SK-N-SH (cell line): Measurements from ENCODE around the gene GRIK3.

Experiments
- POLR2AphosphoS5 ChIP-seq: IDR thresholded peaks from 2 replicates; pipeline ENCODE4 v1.6.1; 2012; ENCODE audit warnings: low read depth, low read length
- RFX5 ChIP-seq: IDR thresholded peaks from 2 replicates; pipeline ENCODE4 v1.6.1; 2012; ENCODE audit warnings: mild to moderate bottlenecking, improper control_type of control experiment, low read length
- TF ChIP-seq, protein P1 (sequence below): fragments of 200-600 bp; sonication (generic); IDR thresholded peaks from 2 replicates; pipeline ENCODE4 v1.6.1; 2017; ENCODE audit warnings: antibody characterized with exemption, mild to moderate bottlenecking, moderate library complexity
- TF ChIP-seq, protein P2 (sequence below): fragments of 150-350 bp; IDR thresholded peaks from 2 replicates; pipeline ENCODE4 v1.6.1; 2017; ENCODE audit warnings: antibody characterized with exemption, low read length, low read depth, borderline replicate concordance

DNA sequence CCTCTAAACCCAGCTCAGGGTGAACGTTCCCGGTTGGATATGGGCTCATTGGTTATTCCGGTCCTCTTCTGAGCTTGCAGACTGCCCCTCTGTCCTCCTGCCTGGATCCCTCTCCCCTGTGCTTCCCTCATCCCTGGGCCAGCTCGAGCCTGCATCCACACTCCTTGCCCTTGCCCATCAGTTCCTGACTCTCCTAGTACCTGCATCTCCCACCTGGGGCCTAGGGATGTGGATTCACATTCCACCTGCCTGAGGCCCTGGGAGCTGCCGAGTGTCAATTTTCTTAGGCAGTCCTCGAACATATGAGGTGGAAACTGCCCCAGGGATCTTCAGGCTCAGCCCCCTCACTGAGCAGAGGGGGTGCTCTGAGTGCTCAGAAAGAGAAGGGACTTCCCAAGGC lies 252.2 kb downstream of the GRIK3 start:
- TF ChIP-seq, protein P1, sequence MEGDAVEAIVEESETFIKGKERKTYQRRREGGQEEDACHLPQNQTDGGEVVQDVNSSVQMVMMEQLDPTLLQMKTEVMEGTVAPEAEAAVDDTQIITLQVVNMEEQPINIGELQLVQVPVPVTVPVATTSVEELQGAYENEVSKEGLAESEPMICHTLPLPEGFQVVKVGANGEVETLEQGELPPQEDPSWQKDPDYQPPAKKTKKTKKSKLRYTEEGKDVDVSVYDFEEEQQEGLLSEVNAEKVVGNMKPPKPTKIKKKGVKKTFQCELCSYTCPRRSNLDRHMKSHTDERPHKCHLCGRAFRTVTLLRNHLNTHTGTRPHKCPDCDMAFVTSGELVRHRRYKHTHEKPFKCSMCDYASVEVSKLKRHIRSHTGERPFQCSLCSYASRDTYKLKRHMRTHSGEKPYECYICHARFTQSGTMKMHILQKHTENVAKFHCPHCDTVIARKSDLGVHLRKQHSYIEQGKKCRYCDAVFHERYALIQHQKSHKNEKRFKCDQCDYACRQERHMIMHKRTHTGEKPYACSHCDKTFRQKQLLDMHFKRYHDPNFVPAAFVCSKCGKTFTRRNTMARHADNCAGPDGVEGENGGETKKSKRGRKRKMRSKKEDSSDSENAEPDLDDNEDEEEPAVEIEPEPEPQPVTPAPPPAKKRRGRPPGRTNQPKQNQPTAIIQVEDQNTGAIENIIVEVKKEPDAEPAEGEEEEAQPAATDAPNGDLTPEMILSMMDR = no peak
- TF ChIP-seq POLR2AphosphoS5 (no peak), RFX5 (no peak)
- TF ChIP-seq, protein P2, sequence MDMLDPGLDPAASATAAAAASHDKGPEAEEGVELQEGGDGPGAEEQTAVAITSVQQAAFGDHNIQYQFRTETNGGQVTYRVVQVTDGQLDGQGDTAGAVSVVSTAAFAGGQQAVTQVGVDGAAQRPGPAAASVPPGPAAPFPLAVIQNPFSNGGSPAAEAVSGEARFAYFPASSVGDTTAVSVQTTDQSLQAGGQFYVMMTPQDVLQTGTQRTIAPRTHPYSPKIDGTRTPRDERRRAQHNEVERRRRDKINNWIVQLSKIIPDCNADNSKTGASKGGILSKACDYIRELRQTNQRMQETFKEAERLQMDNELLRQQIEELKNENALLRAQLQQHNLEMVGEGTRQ = no peak
